ENCODE data around the gene LRRTM4.

- TF ChIP-seq ZFP30 (CRISPR knock-in tag; IDR thresholded peaks at IDR 0.05): no peak
- no peak for TF ChIP-seq PATZ1 (CRISPR knock-in tag; IDR thresholded peaks at IDR 0.05; ENCODE audit: borderline replicate concordance)
- TF ChIP-seq SNAI2 (CRISPR knock-in tag; IDR thresholded peaks at IDR 0.05): no peak
- no peak for TF ChIP-seq ARNTL (CRISPR knock-in tag; IDR thresholded peaks at IDR 0.05; ENCODE audit: borderline replicate concordance, low read depth)
- TF ChIP-seq TSHZ2 (CRISPR knock-in tag; IDR thresholded peaks at IDR 0.05): no peak
- TF ChIP-seq TCF4 (CRISPR knock-in tag; IDR thresholded peaks at IDR 0.05; ENCODE audit: borderline replicate concordance): no peak
- no peak for TF ChIP-seq ZNF565 (CRISPR knock-in tag; conservative IDR thresholded peaks at IDR 0.05; ENCODE audit: low read depth)
- no peak for TF ChIP-seq ISL1 (CRISPR knock-in tag; IDR thresholded peaks at IDR 0.05)
- no peak for TF ChIP-seq GLIS3 (CRISPR knock-in tag; IDR thresholded peaks at IDR 0.05)
- no peak for TF ChIP-seq CREB5 (CRISPR knock-in tag; IDR thresholded peaks at IDR 0.05; ENCODE audit: low read depth)
These were observed 212.5 kb downstream of the LRRTM4 start for GRCh38 chr2:77309725-77310124.
